Measurements from ENCODE around the gene ETFRF1.
A peak's percentile ranks its signal among the peaks of the same experiment; 100 is the strongest.

The ETFRF1 gene, protein sequence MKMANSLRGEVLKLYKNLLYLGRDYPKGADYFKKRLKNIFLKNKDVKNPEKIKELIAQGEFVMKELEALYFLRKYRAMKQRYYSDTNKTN

GRCh38 chr12:25195056-25195971 lies at the start of gene ETFRF1, which contains the start of gene DNAI7:
ETFRF1 (plus strand) TSS chr12:25195237; CDS start chr12:25203957, 8,720 bp downstream.
DNAI7 (minus strand) TSS chr12:25195160; CDS start chr12:25195078, 82 bp downstream.
- Histone ChIP-seq H3K36me3 (ENCODE audit: control insufficient read depth in 2 of 2, insufficient read depth in 1 of 2, low read length in 2 of 2) (peaks cover 0 to 4% of the 10 kb centered on the region in 2 experiments; a peak in 1 of 3 replicates), H3K9me3 (ENCODE audit: control insufficient read depth, insufficient read depth, low read depth, low read length) (no peaks in the 10 kb centered on the region), H3K4me1 (ENCODE audit: control insufficient read depth, insufficient read depth, low read length) (peaks cover 3% of the 10 kb centered on the region; the same call in 1 of the 2 replicates), H3K27ac (ENCODE audit: extremely low read depth, low read depth, low read length) (peak within 1 kb of the TSS; percentile 82), H3K4me3 (ENCODE audit: low read depth, low read length) (peak within 1 kb of the TSS; percentile 82)
- ChIA-PET CTCF (interaction anchor here (0.6 to 2.1 kb wide), 4 partner anchors 42 to 334 kb away, joined by 3 to 7 read pairs (median 4); no protein-coding TSS in a partner anchor), POLR2A (interaction anchor here (0.6 to 1.4 kb wide), 7 partner anchors 8 to 248 kb away, joined by 3 to 7 read pairs (median 4); no protein-coding TSS in a partner anchor)
- TF ChIP-seq ZBTB17 (tag by site-specific recombination; IDR thresholded peaks at IDR 0.05), result peak; percentile 60; the same call in 1 of the 2 replicates
- TF ChIP-seq ZNF837 (tag by site-specific recombination; IDR thresholded peaks at IDR 0.05), result 0 out of 2 replicates have a peak, but pooled peaks have one; percentile 28
- peak; percentile 91 for TF ChIP-seq SCRT2 (tag by site-specific recombination; IDR thresholded peaks at IDR 0.05)
- no peak for TF ChIP-seq MYNN (tag by site-specific recombination; IDR thresholded peaks at IDR 0.05; ENCODE audit: borderline replicate concordance)
- TF ChIP-seq SP3 (tag by site-specific recombination; IDR thresholded peaks at IDR 0.05), result peak; percentile 74
- TF ChIP-seq ZBTB20 (tag by site-specific recombination; IDR thresholded peaks at IDR 0.05), result peak; percentile 90
- TF ChIP-seq ZNF623 (tag by site-specific recombination; IDR thresholded peaks at IDR 0.05), result 0 out of 2 replicates have a peak, but pooled peaks have one; percentile 13
- TF ChIP-seq GLIS2 (tag by site-specific recombination; IDR thresholded peaks at IDR 0.05), result peak; percentile 83
- no peak for TF ChIP-seq ZNF548 (tag by site-specific recombination; IDR thresholded peaks at IDR 0.05)
- peak; percentile 95 for TF ChIP-seq ZIC2 (tag by site-specific recombination; IDR thresholded peaks at IDR 0.05)
- TF ChIP-seq KLF17 (tag by site-specific recombination; IDR thresholded peaks at IDR 0.05), result 0 out of 2 replicates have a peak, but pooled peaks have one; percentile 28
- TF ChIP-seq ZNF658 (tag by site-specific recombination; IDR thresholded peaks at IDR 0.05), result no peak
- TF ChIP-seq ZNF23 (tag by site-specific recombination; IDR thresholded peaks at IDR 0.05; ENCODE audit: borderline replicate concordance), result no peak
- TF ChIP-seq, protein P1, sequence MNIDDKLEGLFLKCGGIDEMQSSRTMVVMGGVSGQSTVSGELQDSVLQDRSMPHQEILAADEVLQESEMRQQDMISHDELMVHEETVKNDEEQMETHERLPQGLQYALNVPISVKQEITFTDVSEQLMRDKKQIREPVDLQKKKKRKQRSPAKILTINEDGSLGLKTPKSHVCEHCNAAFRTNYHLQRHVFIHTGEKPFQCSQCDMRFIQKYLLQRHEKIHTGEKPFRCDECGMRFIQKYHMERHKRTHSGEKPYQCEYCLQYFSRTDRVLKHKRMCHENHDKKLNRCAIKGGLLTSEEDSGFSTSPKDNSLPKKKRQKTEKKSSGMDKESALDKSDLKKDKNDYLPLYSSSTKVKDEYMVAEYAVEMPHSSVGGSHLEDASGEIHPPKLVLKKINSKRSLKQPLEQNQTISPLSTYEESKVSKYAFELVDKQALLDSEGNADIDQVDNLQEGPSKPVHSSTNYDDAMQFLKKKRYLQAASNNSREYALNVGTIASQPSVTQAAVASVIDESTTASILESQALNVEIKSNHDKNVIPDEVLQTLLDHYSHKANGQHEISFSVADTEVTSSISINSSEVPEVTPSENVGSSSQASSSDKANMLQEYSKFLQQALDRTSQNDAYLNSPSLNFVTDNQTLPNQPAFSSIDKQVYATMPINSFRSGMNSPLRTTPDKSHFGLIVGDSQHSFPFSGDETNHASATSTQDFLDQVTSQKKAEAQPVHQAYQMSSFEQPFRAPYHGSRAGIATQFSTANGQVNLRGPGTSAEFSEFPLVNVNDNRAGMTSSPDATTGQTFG (tag by site-specific recombination; IDR thresholded peaks at IDR 0.05; ENCODE audit: borderline replicate concordance), result no peak
- TF ChIP-seq ZNF335 (tag by site-specific recombination; conservative IDR thresholded peaks at IDR 0.05), result peak; percentile 99
- TF ChIP-seq SP7 (tag by site-specific recombination; IDR thresholded peaks at IDR 0.05), result peak; percentile 71
- TF ChIP-seq ZBTB7A (tag by site-specific recombination; IDR thresholded peaks at IDR 0.05; ENCODE audit: low read depth), result peak; percentile 66; the same call in 1 of the 2 replicates
- TF ChIP-seq ZNF776 (tag by site-specific recombination; IDR thresholded peaks at IDR 0.05; ENCODE audit: borderline replicate concordance), result no peak
- TF ChIP-seq ZEB2 (tag by site-specific recombination; IDR thresholded peaks at IDR 0.05), result peak; percentile 66; the same call in 1 of the 2 replicates
- no peak for TF ChIP-seq ZNF404 (tag by site-specific recombination; IDR thresholded peaks at IDR 0.05)
- peak; percentile 83; the same call in 1 of the 2 replicates for TF ChIP-seq ZNF600 (tag by site-specific recombination; IDR thresholded peaks at IDR 0.05)
- no peak for TF ChIP-seq ZNF133 (tag by site-specific recombination; IDR thresholded peaks at IDR 0.05)
- TF ChIP-seq ZBTB1 (tag by site-specific recombination; IDR thresholded peaks at IDR 0.05), result 0 out of 2 replicates have a peak, but pooled peaks have one; percentile 62
- peak; percentile 78 for TF ChIP-seq KLF9 (tag by site-specific recombination; IDR thresholded peaks at IDR 0.05; ENCODE audit: low read depth)
- peak; percentile 65 for TF ChIP-seq MZF1 (tag by site-specific recombination; IDR thresholded peaks at IDR 0.05; ENCODE audit: borderline replicate concordance)
- TF ChIP-seq, protein P2, sequence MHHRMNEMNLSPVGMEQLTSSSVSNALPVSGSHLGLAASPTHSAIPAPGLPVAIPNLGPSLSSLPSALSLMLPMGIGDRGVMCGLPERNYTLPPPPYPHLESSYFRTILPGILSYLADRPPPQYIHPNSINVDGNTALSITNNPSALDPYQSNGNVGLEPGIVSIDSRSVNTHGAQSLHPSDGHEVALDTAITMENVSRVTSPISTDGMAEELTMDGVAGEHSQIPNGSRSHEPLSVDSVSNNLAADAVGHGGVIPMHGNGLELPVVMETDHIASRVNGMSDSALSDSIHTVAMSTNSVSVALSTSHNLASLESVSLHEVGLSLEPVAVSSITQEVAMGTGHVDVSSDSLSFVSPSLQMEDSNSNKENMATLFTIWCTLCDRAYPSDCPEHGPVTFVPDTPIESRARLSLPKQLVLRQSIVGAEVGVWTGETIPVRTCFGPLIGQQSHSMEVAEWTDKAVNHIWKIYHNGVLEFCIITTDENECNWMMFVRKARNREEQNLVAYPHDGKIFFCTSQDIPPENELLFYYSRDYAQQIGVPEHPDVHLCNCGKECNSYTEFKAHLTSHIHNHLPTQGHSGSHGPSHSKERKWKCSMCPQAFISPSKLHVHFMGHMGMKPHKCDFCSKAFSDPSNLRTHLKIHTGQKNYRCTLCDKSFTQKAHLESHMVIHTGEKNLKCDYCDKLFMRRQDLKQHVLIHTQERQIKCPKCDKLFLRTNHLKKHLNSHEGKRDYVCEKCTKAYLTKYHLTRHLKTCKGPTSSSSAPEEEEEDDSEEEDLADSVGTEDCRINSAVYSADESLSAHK (tag by site-specific recombination; IDR thresholded peaks at IDR 0.05), result 0 out of 2 replicates have a peak, but pooled peaks have one; percentile 52
- TF ChIP-seq WT1 (tag by site-specific recombination; IDR thresholded peaks at IDR 0.05), result 0 out of 2 replicates have a peak, but pooled peaks have one; percentile 33
- peak; percentile 55; the same call in 1 of the 2 replicates for TF ChIP-seq ZNF629 (tag by site-specific recombination; IDR thresholded peaks at IDR 0.05)
- peak; percentile 56 for TF ChIP-seq ZNF398 (tag by site-specific recombination; IDR thresholded peaks at IDR 0.05)
